HuH-7 (cell line): ENCODE data around the gene PCID2.

Source experiments
- DNase-seq: peaks from one replicate; pipeline ENCODE4 v3.0.0; 2011; ENCODE audit warnings: low spot score

The PCID2 gene

DNA sequence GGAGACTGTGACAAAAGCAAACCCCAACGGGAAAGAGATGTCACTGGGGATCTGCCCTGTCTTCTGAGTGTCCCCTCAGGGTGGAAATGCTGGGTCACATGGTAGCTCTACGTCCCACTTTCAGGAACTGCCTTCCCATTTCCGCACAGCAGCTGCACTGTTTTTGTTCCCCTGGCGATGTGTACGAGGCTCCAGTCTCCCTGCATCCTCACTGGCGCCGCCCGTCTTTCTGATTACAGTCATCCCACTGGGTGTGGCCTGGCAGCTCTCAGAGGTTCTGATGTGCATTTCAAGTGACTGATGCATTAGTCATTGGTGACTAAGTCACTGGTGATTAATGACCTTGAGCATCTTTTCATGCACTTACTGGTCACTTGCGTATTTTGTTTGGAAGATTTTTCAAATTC lies 21.2 kb downstream of the PCID2 start:
- no peak for DNase-seq

DNA sequence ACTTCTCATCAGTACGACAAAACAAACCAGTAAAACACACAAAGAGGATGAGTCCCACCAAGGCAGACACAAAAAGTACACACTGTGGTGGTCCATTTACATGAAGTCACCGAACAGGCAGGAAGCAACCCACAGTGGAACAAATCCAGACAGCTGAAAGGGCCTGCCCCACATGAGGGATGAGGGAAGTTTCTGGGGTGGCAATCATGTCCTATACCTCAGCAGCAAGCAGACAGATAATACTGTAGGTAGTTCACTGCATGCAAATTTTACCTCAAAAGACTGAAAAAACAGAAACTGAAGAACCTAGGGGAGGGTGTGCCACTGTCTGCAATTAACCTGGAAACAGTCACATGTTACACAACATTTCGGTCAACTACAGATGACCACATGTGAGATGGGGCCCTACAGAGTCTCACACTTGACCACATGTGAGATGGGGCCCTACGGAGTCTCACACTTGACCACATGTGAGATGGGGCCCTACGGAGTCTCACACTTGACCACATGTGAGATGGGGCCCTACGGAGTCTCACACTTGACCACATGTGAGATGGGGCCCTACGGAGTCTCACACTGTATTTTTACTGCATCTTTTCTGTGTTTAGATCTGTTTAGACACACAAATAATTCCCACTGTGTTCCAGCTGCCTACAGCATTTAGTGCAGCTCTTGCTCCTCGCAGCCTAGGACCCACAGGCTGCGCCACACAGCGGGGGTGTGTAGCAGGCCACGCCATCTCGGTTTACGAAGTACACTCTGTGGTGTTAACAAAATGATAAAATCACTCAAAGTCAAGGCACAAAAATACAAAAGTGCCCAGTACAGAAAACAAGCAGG lies 22.2 kb downstream of the PCID2 start:
- no peak for DNase-seq

- no peak for DNase-seq
Measured at GRCh38 chr13:113184568-113185440, 23.7 kb downstream of the PCID2 start.

- peak; percentile 82 for DNase-seq
Measured at GRCh38 chr13:113183450-113184129, 24.9 kb downstream of the PCID2 start.

- DNase-seq = no peak
Measured at GRCh38 chr13:113182046-113182445, 26.4 kb downstream of the PCID2 start.

- no peak for DNase-seq
Measured at GRCh38 chr13:113179374-113180230, 28.9 kb downstream of the PCID2 start.

- no peak for DNase-seq
Measured at GRCh38 chr13:113178896-113179167, 29.6 kb downstream of the PCID2 start.

DNA sequence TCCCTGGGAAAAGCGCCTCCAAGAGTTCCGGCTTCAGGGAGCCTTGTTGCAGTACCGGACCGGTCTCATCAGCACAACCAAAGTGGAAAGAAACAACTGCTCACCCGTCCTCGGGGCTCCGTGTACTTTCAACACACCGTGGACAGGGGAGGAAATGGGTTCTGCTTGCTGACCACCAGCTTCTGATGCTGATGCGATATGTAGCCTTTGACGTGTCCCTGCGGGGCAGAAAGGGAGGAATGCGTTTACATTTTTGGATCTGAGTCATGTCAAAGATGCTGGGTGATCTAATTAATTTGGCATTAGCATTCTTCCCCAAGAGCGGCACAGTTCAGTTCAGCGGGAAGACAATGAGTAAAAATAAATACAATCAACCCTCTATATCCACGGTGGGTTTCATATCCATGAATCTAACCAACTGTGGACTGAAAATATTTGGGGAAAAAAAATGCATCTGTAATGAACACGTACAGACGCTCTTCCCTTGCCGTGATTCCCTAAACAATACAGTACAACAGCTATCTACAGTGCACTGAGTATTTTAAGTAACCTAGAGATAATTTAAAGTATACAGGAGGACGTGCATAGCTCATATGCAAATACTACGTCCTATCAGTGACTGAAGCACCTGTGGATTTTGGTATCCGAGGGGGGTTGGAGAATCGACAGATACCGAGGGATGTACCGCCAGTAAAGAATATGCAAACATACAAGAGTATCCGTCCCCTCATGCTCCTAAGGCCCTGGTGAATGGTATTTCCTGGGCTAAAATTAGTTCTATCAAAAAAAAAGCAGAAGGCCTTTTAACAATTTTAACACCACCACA lies 30.2 kb downstream of the PCID2 start:
- no peak for DNase-seq

- DNase-seq = no peak
Measured at GRCh38 chr13:113176822-113177221, 31.6 kb downstream of the PCID2 start.

GRCh38 chr13:113176280-113176679 lies 32.2 kb downstream of the PCID2 start:
- no peak for DNase-seq

- no peak for DNase-seq
Measured at GRCh38 chr13:113172419-113172926, 36.0 kb downstream of the PCID2 start.

DNA sequence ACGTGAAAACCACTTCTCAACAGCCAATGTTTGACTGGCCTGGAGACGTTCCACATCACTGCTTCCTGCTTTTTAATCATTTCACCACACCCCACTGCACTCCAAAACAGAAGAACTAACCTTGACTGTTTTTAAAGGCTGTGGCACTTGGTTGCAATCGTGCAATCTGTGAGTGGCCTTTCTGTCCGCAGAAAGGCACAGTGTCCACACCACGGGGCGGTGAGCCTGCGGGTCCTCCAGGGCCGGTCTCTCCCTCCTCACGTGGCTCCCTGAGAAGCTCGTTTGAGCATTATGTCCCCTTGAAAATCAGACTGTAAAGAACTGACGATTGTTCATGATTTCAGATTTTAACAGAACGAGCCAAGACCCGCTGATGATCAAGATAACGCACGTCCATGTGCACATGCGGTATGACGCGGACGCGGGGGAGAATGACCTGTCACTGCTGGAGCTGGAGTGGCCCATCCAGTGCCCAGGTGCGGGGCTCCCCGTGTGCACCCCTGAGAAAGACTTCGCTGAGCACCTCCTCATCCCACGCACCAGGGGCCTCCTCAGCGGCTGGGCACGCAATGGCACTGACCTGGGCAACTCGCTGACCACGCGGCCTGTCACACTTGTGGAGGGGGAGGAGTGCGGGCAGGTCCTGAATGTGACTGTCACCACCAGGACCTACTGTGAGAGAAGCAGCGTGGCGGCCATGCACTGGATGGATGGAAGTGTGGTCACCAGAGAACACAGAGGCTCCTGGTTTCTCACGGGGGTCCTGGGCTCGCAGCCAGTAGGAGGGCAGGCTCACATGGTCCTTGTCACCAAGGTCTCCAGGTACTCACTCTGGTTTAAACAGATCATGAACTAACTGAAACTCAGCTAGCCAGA lies 37.0 kb downstream of the PCID2 start:
- no peak for DNase-seq

- DNase-seq = no peak
Measured at GRCh38 chr13:113170511-113170910, 38.0 kb downstream of the PCID2 start.

DNA sequence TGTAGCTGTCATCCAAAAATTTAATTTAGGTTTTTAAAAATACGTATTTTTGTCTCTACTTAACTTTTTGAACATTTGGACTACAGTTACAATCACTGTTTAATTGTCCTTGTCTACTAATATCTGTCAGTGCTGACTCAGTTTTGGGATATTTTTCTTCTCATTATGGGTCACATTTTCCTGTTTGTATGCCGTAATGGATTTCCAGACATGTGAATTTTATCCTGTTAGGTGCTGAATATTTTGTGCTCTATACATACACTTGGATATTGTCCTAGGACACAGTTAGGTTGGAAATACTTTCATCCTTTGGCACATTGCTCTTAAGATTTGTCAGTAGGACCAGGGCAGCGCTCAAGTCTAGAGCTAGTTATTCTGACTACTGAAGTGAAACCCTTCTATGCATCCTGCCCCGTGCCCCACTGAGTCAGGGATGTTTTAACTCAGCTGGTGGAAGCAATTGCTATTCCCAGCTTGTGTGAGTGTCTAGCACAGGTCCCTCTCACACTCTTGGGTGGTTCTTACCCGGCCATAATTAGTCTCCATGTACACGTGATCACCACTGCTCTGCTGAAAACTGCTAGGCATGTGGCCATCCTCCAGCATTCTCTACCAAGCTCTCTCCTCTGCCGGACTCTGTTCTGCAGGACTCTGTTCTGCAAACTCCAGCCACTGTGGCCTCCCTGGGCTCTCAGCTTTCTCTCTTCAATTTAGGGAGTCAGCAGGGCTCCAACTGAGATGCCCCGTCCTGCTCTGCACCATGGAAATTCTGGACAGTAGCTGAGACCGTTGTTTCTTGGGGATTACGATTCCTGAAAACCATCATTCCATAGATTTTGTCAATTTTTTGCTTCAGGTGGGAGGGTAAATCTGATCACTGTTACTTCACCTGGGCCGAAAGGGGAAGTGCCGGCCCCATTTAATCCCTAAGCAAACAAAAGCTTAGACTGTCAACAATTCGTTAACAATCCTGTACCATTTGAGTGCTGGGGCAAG lies 38.9 kb downstream of the PCID2 start:
- DNase-seq = peak; percentile 80

DNA sequence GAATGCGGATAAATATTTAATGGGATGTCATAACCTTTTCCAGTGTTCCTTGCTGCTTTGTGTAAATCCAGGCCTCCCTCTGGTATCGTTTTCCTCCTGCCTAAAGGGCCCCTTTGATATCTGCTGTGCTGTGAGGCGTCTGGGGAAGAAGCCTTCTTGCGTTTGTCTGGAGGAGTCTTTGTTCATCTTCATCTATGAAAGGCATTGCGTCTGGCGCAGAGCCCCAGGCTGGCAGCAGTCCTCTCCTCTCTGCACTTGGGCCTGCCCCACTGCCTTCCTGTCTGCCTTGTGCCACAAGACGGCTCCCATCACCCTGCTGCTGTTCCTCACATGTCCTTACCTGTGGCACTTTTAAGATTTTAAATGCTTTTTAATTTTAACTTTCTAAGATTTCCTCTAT lies 40.3 kb downstream of the PCID2 start:
- DNase-seq = no peak

- no peak for DNase-seq
Measured at GRCh38 chr13:113167575-113167974, 40.9 kb downstream of the PCID2 start.

DNA sequence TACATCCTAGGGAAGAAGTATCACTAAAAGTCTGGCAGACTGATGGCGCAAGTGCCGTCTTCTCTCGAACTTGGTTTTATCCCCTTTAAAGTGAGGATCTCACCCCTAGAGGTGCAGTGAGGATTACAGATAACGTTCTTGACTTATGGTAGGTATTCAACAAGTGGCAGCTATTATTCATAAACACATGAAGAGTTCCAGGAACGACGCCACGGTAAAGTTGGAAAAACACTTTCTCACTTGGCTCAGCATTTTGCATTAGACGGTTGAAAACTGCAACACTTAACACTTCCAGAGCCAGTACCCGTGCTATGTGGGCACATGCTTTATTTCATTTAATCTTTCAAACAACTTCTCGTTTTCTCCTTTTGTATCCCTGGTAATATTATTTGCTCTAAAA lies 41.3 kb downstream of the PCID2 start:
- no peak for DNase-seq

- DNase-seq = no peak
Measured at GRCh38 chr13:113166681-113167080, 41.8 kb downstream of the PCID2 start.
